ENCODE measurements around the gene RENBP. TPM values are rescaled to one million over a fixed set of nuclear protein-coding genes. Genes with fewer than 3 reads are reported as not detected.

The RENBP gene
- polyA plus RNA-seq, 2 donors = 1.4 to 1.6 TPM

GRCh38 chrX:153935326-153935851 lies 9.1 kb downstream of the RENBP start:
- 6 to 33% methylated on average over 26 to 28 of the region's 32 CpGs for WGBS, 2 donors
- Histone ChIP-seq H3K9me3 (ENCODE audit: control insufficient read depth in 2 of 2, insufficient read depth in 1 of 2, low read depth in 1 of 2, low read length in 1 of 2) (no peaks in the 10 kb centered on the region), H3K4me3 (ENCODE audit: low read depth in 1 of 2, low read length in 2 of 2) (peak overlapping the region; percentile 33 to 74), H3K27me3 (ENCODE audit: control insufficient read depth in 1 of 2, insufficient read depth in 2 of 2, low read length in 2 of 2) (no peaks in the 10 kb centered on the region), H3K4me1 (ENCODE audit: control insufficient read depth in 2 of 2, insufficient read depth in 2 of 2, low read length in 1 of 2) (peaks cover 0 to 4% of the 10 kb centered on the region in 2 donors), H3K27ac (ENCODE audit: low read depth in 2 of 2, low read length in 1 of 2) (no peak overlapping the region), H3K36me3 (ENCODE audit: control insufficient read depth in 2 of 2, insufficient read depth in 2 of 2, low read length in 1 of 2) (peaks cover 0 to 15% of the 10 kb centered on the region in 2 donors)

- no peaks in the 10 kb centered on the region for H3K9me3 ChIP-seq (ENCODE audit: control insufficient read depth in 2 of 2, insufficient read depth in 1 of 2, low read depth in 1 of 2, low read length in 1 of 2)
- H3K27me3 ChIP-seq (ENCODE audit: control insufficient read depth in 1 of 2, insufficient read depth in 2 of 2, low read length in 2 of 2) = no peaks in the 10 kb centered on the region
- H3K4me3 ChIP-seq (ENCODE audit: low read depth in 1 of 2, low read length in 2 of 2) = peak within 1 kb of the TSS; percentile 74 to 79
- H3K27ac ChIP-seq (ENCODE audit: low read depth in 2 of 2, low read length in 1 of 2) = peak within 1 kb of the TSS; percentile 59 to 62
- H3K4me1 ChIP-seq (ENCODE audit: control insufficient read depth in 2 of 2, insufficient read depth in 2 of 2, low read length in 1 of 2) = peaks cover 0 to 4% of the 10 kb centered on the region in 2 donors
- 1 to 10% methylated on average over 46 to 80 of the region's 87 CpGs for WGBS, 2 donors
- peaks cover 0 to 19% of the 10 kb centered on the region in 2 donors for H3K36me3 ChIP-seq (ENCODE audit: control insufficient read depth in 2 of 2, insufficient read depth in 2 of 2, low read length in 1 of 2)
These were observed 9.6 kb downstream of the RENBP start, which contains the start of gene NAA10 for GRCh38 chrX:153934762-153935325. Gene NAA10 (minus strand): TSS chrX:153935037. CDS start chrX:153934904, 133 bp downstream.

GRCh38 chrX:153934148-153934761 lies 10.2 kb downstream of the RENBP start:
- peaks cover 0 to 6% of the 10 kb centered on the region in 2 donors for H3K4me1 ChIP-seq (ENCODE audit: control insufficient read depth in 2 of 2, insufficient read depth in 2 of 2, low read length in 1 of 2)
- no peaks in the 10 kb centered on the region for H3K27me3 ChIP-seq (ENCODE audit: control insufficient read depth in 1 of 2, insufficient read depth in 2 of 2, low read length in 2 of 2)
- H3K27ac ChIP-seq (ENCODE audit: low read depth in 2 of 2, low read length in 1 of 2) = peak overlapping the region; percentile 59 to 62
- H3K4me3 ChIP-seq (ENCODE audit: low read depth in 1 of 2, low read length in 2 of 2) = peak overlapping the region; percentile 74 to 79
- peaks cover 0 to 21% of the 10 kb centered on the region in 2 donors for H3K36me3 ChIP-seq (ENCODE audit: control insufficient read depth in 2 of 2, insufficient read depth in 2 of 2, low read length in 1 of 2)
- 4 to 28% methylated on average over 28 to 33 of the region's 33 CpGs for WGBS, 2 donors
- no peaks in the 10 kb centered on the region for H3K9me3 ChIP-seq (ENCODE audit: control insufficient read depth in 2 of 2, insufficient read depth in 1 of 2, low read depth in 1 of 2, low read length in 1 of 2)

- peak overlapping the region in 1 of 2 donors; percentile 37 for H3K27ac ChIP-seq (ENCODE audit: low read depth in 2 of 2, low read length in 1 of 2)
These were observed 10.7 kb downstream of the RENBP start for GRCh38 chrX:153933748-153934147.

GRCh38 chrX:153932220-153932915 lies 12.1 kb downstream of the RENBP start:
- no peaks in the 10 kb centered on the region for H3K9me3 ChIP-seq (ENCODE audit: control insufficient read depth in 2 of 2, insufficient read depth in 1 of 2, low read depth in 1 of 2, low read length in 1 of 2)
- H3K27me3 ChIP-seq (ENCODE audit: control insufficient read depth in 1 of 2, insufficient read depth in 2 of 2, low read length in 2 of 2) = no peaks in the 10 kb centered on the region
- H3K36me3 ChIP-seq (ENCODE audit: control insufficient read depth in 2 of 2, insufficient read depth in 2 of 2, low read length in 1 of 2) = peaks cover 0 to 21% of the 10 kb centered on the region in 2 donors
- no peak overlapping the region for H3K27ac ChIP-seq (ENCODE audit: low read depth in 2 of 2, low read length in 1 of 2)
- 91% methylated on average over 13 of the region's 13 CpGs for WGBS, 2 donors
- peaks cover 0 to 7% of the 10 kb centered on the region in 2 donors for H3K4me1 ChIP-seq (ENCODE audit: control insufficient read depth in 2 of 2, insufficient read depth in 2 of 2, low read length in 1 of 2)
- H3K4me3 ChIP-seq (ENCODE audit: low read depth in 1 of 2, low read length in 2 of 2) = no peak overlapping the region

More at GRCh38 chrX:153933748-153934147, 10.7 kb downstream of the RENBP start:
- WGBS, 2 donors = 19 to 45% methylated on average over 7 of the region's 7 CpGs
- Histone ChIP-seq H3K4me3 (ENCODE audit: low read depth in 1 of 2, low read length in 2 of 2) (peak overlapping the region; percentile 74 to 79), H3K27me3 (ENCODE audit: control insufficient read depth in 1 of 2, insufficient read depth in 2 of 2, low read length in 2 of 2) (no peaks in the 10 kb centered on the region), H3K4me1 (ENCODE audit: control insufficient read depth in 2 of 2, insufficient read depth in 2 of 2, low read length in 1 of 2) (peaks cover 0 to 6% of the 10 kb centered on the region in 2 donors), H3K9me3 (ENCODE audit: control insufficient read depth in 2 of 2, insufficient read depth in 1 of 2, low read depth in 1 of 2, low read length in 1 of 2) (no peaks in the 10 kb centered on the region), H3K36me3 (ENCODE audit: control insufficient read depth in 2 of 2, insufficient read depth in 2 of 2, low read length in 1 of 2) (peaks cover 0 to 21% of the 10 kb centered on the region in 2 donors)

- no peak overlapping the region for H3K27ac ChIP-seq (ENCODE audit: low read depth in 2 of 2, low read length in 1 of 2)
- 93 to 94% methylated on average over 13 of the region's 13 CpGs for WGBS, 2 donors
These were observed 12.7 kb downstream of the RENBP start for GRCh38 chrX:153931748-153932147.

GRCh38 chrX:153931151-153931550 lies 13.3 kb downstream of the RENBP start:
- Histone ChIP-seq H3K9me3 (ENCODE audit: control insufficient read depth in 2 of 2, insufficient read depth in 1 of 2, low read depth in 1 of 2, low read length in 1 of 2) (no peaks in the 10 kb centered on the region), H3K36me3 (ENCODE audit: control insufficient read depth in 2 of 2, insufficient read depth in 2 of 2, low read length in 1 of 2) (peaks cover 0 to 21% of the 10 kb centered on the region in 2 donors), H3K27me3 (ENCODE audit: control insufficient read depth in 1 of 2, insufficient read depth in 2 of 2, low read length in 2 of 2) (no peaks in the 10 kb centered on the region), H3K4me1 (ENCODE audit: control insufficient read depth in 2 of 2, insufficient read depth in 2 of 2, low read length in 1 of 2) (peaks cover 0 to 14% of the 10 kb centered on the region in 2 donors), H3K4me3 (ENCODE audit: low read depth in 1 of 2, low read length in 2 of 2) (no peak overlapping the region), H3K27ac (ENCODE audit: low read depth in 2 of 2, low read length in 1 of 2) (no peak overlapping the region)
- 86 to 90% methylated on average over 8 of the region's 8 CpGs for WGBS, 2 donors

More at GRCh38 chrX:153931748-153932147, 12.7 kb downstream of the RENBP start:
- peaks cover 0 to 11% of the 10 kb centered on the region in 2 donors for H3K4me1 ChIP-seq (ENCODE audit: control insufficient read depth in 2 of 2, insufficient read depth in 2 of 2, low read length in 1 of 2)
- no peak overlapping the region for H3K4me3 ChIP-seq (ENCODE audit: low read depth in 1 of 2, low read length in 2 of 2)
- H3K9me3 ChIP-seq (ENCODE audit: control insufficient read depth in 2 of 2, insufficient read depth in 1 of 2, low read depth in 1 of 2, low read length in 1 of 2) = no peaks in the 10 kb centered on the region
- H3K36me3 ChIP-seq (ENCODE audit: control insufficient read depth in 2 of 2, insufficient read depth in 2 of 2, low read length in 1 of 2) = peaks cover 0 to 21% of the 10 kb centered on the region in 2 donors
- no peaks in the 10 kb centered on the region for H3K27me3 ChIP-seq (ENCODE audit: control insufficient read depth in 1 of 2, insufficient read depth in 2 of 2, low read length in 2 of 2)

- Histone ChIP-seq H3K4me3 (ENCODE audit: low read depth in 1 of 2, low read length in 2 of 2) (no peak overlapping the region), H3K27ac (ENCODE audit: low read depth in 2 of 2, low read length in 1 of 2) (no peak overlapping the region), H3K4me1 (ENCODE audit: control insufficient read depth in 2 of 2, insufficient read depth in 2 of 2, low read length in 1 of 2) (peaks cover 0 to 10% of the 10 kb centered on the region in 2 donors), H3K36me3 (ENCODE audit: control insufficient read depth in 2 of 2, insufficient read depth in 2 of 2, low read length in 1 of 2) (peaks cover 0 to 21% of the 10 kb centered on the region in 2 donors), H3K9me3 (ENCODE audit: control insufficient read depth in 2 of 2, insufficient read depth in 1 of 2, low read depth in 1 of 2, low read length in 1 of 2) (no peaks in the 10 kb centered on the region), H3K27me3 (ENCODE audit: control insufficient read depth in 1 of 2, insufficient read depth in 2 of 2, low read length in 2 of 2) (no peaks in the 10 kb centered on the region)
- 87 to 92% methylated on average over 31 of the region's 31 CpGs for WGBS, 2 donors
These were observed 14.2 kb downstream of the RENBP start for GRCh38 chrX:153930011-153930910.

Measured in esophagus (tissue), 2 donors.